HG03469 (cell line): Measurements from ENCODE around the gene KCP.

Experiments used
- ATAC-seq: cut with Tn5 transposase; IDR thresholded peaks from one replicate; pipeline ENCODE4 v1.9.1; 2021; ENCODE audit warnings: mild to moderate bottlenecking, moderate library complexity, moderate number of reproducible peaks; ENCODE audit not compliant: unreplicated experiment

KCP gene

DNA sequence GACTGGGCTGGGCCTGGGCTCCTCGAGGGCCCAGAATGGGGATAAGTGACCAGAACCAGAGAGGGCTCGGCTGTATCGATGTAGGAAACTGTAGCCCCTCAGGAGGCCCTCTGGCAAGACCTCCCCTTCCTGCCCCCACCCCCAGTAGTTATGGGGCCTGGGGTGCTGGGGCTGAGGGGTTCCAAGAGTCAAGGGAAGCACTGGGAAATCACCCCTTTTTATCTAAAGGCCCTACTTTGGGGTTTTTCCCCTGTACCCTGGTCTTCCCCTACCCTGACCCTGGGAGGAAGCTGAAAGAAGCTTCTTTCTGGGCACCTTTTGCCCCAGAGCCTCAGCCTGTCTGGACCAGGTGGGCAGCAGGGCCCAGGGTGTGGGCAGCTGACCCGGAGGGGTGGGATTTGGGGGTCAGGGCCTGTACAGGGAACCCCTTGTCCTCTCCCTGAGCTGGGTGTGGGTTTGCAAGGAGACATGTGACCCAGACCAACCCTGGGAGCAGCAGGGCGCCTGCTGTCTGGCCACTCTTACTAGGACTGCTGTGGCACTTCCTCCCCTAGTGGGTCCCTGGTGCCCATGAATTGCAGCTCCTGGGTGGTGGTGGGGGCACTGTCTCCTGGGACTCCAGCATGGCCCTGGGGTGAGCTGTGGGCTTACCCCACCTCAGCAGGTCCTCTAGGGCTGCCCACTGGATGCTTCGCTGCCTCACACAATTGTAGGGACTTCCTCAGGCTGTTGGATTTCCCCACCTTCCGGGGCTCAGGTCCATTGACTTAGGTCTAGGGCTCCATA lies 28.8 kb upstream of the KCP start:
- no peak for ATAC-seq

DNA sequence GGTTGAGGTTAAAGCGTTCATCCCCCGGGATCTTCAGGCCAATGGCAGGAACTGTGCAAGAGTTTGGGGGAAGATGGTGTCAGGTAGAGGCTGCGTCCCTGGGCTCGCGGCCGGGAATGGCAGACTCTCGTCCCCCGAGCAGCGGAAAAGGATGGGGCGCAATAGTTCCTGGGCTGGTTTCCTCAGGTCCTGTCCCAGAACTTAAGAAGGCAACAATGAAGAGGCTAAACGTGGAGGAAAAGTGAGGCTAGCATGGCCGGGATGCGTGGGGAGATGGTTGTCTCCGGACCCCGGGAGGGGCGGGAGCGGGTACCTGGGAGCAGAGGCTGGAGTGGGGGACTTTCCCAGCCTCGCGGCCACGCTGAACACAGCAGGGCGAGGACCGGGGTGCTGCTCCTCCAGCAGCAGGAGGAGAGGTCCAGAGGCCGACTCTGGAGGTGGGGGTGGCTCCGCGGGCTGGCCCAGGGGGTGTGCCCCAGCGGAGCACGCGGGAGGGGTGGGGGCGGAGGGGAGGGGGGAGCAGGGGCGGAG lies 28.1 kb upstream of the KCP start:
- ATAC-seq, result no peak

DNA sequence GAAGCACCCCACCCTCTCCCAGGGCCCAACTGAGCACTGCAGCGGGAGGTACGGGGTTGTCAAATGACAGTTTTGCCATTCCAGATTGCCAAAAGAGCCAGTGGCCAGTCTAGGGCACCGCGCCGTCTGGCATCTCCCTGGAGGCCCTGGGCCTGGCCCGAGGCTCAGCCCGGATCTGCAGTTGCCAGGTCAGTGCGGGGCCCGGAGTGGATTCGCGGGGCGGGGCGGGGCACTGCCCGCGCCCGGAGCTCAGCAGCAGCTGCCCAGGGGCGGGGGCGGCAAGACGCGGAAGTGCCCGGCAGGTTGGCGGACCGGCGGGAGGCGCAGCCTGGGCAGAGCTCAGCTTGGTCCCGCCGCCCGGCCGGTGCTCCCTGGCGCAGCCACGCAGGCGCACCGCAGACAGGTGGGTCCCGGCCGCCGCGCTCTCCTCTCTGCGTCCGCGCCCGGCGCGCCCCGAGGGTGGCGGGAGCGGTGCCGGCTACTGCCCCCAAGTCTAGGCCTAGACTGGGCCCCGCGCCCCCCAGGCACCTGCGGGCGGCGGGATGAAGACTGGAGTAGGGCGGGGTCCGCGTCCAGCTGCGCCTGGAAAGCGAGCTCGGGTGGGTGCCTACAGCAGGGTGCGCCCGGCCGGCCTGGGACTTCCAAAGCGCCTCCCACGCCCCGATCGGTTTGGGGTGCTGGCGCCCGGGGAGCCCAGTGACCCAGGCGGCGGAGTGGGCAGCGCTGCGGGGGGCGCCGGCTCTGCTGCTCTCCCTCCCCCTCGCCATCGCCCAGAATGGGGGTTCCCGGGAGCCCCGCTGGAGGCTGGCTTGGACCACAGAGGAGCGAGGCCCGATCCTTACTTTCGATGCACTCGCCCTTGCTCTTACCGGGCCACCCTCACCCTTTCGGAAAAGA lies 27.4 kb upstream of the KCP start, which contains the start of gene IRF5:
Gene IRF5 (plus strand): TSS at position 281 of the 897 bp plus-strand sequence. CDS start 4,155 bp downstream, outside the sequence.
- ATAC-seq, result no peak

DNA sequence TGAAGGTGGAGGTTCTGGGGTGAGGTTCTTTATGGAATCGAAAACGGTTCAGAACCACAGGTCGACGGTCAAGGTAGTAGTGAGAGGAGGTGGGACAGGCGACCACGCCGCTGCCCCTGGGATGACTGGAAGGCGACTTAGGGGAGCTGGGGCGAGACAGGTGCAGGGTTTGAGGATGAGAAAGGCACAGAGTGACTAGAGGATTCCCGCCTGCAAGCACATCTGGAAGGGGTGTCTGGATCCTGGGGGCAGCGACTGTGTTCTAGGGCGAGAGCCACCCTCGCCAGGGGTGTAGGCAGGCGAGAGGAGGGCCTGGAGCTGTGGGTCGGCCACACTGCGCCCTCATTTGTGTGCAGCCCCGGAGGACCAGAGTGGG lies 26.8 kb upstream of the KCP start:
- no peak for ATAC-seq

DNA sequence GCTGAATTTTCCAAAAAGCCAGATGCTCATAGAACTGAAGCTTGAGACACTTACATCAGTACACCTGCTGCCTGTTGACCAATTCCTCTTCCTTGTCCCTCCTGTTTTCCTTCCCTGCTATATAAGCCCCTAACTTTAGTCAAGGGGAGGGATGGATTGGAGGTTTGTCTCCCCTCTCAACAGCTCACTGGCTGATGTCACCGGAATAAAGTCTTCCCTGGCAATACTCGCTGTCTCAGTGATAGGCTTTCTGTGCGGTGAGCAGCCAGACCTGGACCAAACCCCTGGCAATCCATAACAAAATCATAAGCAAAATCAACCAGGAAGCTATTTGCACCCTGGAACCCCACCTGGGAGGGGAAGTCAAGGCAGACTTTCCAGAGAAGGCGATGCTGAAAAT lies 26.3 kb upstream of the KCP start:
- no peak for ATAC-seq

DNA sequence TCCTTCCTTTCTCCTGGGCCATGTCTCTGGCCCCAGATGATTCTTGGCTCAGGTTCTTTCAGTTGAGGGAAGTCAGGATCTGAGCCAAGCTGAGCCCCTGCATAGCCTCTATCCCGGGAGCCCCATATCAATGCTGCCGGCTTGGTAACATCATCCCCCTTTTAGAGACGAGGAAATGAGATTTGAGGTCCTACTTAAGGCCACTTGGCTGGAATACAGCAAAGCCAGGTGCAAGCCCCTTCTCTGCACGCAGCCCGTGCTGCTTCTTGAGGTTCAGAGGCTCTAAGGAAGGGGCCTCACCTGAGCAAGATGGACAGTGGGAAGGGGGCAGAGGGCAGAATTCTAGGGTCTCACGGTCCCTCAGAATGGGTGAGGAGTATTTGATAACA lies 24.8 kb upstream of the KCP start:
- ATAC-seq, result no peak

DNA sequence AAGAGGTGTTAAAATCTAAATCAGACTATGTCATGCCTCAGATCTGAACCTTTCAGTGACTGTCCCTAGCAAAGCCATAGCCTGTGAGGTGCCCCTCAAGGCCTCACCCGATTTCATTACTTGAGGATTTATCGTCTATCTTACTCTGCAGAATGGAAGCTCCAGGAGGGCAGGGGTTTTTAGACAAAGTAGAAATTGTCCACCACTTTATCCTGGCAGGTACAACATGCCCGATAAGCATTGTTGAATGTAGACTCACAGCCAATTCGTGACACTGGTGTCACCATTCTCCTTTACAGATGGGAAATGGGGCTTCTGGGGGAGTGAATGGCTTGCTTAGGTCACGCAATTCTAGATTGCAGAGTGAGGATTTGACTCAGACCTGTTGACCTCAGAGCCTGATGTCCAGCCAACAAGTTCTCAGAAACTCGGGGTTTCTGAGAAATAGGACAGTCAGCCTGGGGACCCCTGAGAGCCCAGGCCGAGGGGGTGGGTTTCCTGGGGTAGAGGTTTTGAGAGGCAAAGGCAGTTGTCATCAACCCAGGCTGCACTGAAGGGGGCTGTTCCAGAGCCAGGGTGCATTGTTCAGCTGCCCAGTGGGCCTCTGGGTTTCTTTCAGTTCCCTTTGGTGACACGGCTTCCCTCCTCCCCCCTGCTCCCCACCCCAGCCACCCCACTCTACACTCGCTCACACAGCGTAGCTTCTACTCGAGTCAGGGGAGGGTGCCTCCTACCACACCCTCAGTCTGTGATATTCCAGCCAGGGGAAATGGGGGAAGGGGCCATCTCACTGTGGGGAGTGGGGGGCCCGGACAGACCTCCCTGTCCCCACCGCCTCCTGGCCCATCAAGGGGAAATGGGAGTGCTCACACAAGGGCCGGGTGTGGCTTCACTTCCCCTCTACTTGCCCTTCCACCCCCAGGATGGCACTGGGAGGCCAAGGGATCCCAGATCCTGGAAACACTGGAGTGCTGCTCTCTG lies 24.1 kb upstream of the KCP start:
- no peak for ATAC-seq

DNA sequence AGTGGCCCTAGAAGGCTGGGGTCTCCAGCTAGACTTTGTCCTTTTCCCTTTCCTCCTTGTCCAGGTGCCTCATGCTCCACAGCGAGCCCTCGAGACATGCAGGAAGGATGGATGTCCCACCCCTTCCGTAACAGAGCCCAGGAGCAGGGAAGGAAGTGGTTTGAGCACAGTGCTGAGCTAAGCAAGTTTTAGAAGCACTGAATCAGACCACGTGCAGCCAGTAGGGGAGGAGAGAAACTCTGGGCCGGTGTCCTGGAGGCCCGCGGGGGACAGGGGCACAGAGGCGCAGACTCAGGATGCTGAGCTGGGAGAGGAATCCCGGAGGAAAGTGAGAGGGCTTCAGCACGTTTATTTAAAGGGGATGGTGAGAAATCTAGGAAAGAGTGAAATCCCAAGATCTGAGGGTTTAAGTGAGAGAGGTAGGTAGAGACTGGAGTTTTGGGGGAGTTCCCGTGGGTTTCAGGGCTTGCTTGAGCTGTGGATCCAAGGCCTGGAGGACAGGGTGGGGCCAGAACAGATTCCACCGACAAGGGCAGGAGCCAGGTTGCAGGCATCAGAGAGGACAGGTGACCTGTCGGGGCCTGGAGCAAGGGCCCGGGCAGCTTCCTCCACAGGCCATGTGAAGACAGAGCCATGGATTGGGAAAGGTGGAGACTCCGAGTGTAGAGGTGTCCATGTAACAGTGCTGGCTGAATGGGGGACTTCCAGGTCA lies 22.8 kb upstream of the KCP start:
- peak; percentile 29 for ATAC-seq

DNA sequence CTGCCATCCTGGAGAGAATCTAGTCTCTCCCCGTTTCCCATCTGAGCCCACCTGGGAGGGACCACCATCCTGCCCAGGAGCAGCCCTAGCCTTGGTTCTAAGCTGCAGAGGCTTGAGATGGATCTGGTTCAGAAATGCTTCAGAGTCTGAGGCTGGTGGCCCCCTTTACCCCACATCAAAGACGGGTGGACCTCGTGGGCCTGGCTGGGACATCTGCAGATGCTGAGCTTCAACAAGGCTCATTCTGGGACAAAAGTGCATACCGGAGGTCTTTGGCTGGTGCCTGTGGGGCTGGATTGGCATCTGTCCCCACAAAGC lies 22.3 kb upstream of the KCP start:
- ATAC-seq, result no peak

DNA sequence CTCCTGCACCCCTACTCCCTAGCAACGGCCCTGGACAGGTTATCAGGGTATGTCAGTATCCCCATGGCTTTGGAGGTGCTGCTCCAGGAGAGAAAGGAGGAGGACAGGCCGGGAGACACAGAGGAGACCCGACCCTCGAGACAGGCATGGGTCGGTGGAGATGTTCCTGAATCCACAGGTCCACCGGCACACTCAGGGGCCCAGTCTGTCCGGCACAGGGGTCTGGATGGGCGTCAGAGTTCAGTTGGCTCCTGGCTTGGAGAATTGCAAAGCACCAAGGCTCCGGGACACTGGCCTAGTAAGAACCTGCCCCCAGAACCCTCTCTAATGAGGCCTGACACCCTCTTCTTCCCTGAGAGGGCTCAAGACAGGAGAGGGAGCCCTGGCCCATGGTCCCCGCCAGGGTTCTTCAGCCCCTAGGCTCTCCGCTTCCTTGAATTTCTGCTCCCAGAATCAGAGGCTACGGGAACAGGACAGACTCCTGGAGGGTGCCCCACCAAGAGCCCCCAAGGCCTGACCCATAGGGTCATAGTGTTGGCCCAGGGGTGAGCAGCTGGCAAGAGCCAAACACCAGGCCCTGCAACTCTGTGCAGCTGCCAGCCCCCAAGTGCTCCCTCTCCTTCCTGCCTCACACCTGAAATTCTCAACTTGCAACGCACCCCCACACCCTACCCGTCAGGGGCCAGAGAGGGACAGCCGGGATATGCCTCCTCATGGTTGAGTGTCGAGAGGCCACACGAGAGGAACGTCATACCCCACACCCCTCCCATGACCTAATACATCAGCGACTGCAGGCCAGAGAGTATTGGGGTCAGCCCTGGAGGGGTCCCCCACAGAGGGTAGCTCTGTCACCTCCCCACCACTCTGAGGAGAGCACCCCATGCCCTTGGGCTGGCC lies 21.7 kb upstream of the KCP start:
- no peak for ATAC-seq

DNA sequence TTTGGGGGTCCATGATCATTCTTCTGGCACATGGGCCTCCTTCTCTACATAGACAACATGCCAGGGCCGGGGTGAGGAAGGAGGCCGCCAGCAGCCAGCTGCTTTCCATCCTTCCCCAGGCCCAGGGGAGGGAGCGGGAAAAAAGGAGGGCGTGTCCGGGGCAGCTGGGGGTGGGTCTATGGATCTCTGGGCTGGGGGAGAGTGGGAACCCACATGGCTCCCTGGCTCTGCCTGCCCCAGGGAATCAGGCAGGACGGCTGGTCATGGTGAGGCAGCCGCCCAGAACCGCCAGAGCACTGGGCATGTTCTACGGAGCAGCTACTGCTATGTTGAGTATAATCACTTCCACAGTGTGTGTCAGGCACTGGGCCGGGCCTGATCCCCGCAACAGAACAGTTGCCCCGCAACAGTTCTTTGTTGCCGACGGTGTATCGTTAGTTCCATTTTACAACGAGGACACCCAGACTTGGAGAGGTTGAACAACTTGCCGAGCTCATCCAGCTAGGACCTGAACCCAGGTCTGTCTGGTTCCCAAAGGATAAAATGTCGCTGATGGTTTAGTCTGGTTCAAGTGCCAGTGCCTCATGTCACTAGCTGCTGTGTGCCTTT lies 20.8 kb upstream of the KCP start:
- ATAC-seq, result no peak

DNA sequence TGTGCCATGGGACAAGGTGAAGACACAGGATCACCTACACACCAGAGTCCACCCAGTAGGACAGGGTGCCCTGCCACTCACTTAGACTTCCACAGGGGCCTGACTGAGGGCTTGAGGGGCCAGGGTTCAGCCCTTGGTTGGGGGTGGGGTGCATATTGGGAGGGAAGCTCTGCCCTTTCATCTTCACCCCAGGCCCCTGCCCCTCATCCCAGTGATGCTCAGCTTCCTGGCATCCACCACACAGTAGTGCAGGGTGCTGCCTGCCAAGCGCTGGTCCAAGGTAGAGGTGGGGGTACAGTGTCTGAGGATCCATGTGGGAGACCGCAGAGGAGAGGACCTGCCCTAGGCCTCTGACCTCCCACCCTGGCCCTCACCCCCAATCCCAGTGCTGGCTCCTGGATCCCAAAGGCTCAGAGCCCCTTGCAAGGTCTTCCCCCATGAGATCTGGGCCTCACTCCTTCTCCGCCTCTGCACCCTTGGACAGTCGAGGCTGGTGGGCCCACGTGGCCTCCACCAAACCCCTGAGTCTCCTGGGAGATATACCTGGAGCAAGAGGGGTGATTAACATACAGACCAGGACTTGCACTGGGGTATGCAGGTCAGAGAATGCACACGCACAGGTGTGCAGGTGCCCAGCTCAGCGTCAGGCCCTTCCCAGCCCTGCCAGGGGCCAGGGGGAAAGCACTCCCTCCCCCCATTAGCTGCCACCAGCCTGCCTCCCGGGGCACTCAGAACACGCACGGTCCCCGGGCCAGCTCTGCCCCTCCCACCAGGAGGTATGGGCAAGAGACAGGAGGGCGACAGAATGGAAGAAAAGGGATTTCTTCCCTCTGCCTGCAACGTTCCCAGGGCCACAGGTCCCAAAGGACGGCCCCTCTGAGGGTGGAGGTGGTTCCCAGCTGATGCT lies 18.6 kb upstream of the KCP start:
- ATAC-seq, result no peak

DNA sequence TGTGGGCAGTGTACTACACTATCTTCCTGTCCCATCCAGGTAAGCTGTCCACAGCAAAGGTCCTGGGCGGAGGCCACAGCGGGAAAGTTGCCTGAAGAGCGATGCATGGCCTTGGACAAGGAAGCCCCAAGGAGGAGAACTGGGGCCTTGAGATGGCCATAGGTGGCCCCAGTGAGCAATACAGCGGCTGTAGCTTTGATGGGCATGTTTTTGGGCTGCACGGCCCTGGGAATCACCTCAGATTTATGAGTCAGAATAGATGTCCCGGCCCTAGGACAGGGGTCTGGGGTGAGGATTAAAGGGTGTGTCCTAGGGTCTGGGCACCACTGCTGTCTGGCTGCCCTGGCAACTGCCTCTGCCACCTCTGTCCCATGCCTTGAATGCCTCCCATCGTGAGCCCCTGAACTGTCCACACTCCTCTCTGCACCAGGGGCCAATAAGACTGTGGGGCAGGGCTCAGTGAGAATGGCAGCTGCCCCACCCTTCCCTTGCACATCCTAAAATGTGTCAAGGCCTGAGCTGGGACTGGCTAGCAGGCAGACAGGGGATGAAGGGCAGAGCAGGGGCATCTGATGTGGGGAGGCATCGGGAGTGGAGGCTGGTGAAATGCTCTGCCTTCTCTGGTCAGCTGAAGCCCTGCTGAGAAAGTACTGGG lies 17.8 kb upstream of the KCP start:
- no peak for ATAC-seq

DNA sequence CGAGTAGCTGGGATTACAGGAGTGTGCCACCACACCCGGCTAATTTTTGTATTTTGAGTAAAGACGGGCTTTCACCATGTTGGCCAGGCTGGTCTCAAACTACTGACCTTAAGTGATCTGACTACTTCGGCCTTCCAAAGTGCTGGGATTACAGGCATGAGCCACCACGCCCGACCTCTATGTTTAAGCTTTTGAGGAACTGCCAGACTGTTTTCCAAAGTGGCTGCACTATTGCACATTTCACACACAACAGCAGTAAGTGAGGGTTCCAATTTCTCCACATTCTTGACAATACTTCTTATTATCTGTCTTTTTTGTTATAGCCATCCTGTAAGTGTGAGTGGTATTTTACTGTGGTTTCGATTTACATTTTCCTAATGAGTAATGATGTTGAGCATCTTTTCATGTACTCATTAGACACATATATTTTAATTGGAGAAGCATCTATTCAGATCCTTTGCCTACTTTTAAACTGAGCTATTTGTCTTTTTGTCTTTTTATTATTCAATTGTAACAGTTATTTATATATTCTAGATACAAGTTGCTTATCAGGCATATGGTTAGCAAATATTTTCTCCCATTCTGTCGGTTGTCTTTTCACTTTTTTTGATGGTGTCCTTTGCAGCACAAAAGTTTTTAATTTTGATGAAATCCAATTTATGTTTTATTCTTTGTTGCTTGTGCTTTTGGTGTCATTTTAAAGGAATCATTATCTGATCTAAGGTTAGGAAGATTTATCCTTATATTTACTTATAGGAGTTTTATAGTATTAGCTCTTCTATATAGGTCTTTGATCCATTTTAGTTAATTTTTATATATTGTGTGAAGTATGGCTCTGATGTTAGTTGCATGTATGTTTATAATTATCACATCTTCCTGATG lies 14.4 kb upstream of the KCP start:
- no peak for ATAC-seq

DNA sequence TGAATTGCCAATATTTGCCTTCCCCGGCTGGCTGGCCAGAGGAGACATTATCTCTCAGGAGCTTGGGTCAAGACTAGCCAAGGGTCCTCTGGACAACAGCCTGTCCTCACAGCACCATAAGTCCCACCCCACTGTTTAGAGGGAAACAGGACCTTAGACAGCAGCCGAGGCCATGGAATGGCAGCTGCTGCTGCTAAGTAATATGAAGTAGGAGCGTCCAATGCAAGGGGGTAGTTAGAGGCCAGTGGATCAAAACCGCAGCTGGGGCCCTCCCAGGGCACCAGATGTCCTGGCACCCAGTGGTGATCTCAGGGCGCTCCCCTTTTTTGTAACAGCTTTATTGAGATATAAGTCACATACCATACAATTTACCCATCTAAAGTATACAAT lies 12.9 kb upstream of the KCP start:
- no peak for ATAC-seq
